ENCODE results near the gene TINAGL1.
"Not testable (repeated sequence)": the region's sequence is repeated elsewhere in the genome, so short reads cannot be mapped to it uniquely, and the experiment has no call there.

Gene TINAGL1

GRCh38 chr1:31581821-31582810 is 5.8 kb downstream of the TINAGL1 start:
- FAIRE-seq = no peak
- no peak for TF ChIP-seq SPI1 (IDR thresholded peaks at IDR 0.05; ENCODE audit: low read depth, low read length)
- no peak for TF ChIP-seq PAX5 (IDR thresholded peaks at IDR 0.05; ENCODE audit: insufficient read depth, low read length, severe bottlenecking)
- no peak for TF ChIP-seq POLR2A (IDR thresholded peaks at IDR 0.05; ENCODE audit: low read depth, low read length)
- no peak for TF ChIP-seq POU2F2 (IDR thresholded peaks at IDR 0.05; ENCODE audit: low read depth, low read length)
- no peak for TF ChIP-seq TAF1 (IDR thresholded peaks at IDR 0.05; ENCODE audit: low read depth, low read length)
- no peak for TF ChIP-seq POLR2AphosphoS5 (IDR thresholded peaks at IDR 0.05; ENCODE audit: low read depth, low read length)
- DNase-seq (ENCODE audit: insufficient read length, low spot score) = no peak

- no peak for FAIRE-seq
- TF ChIP-seq POLR2AphosphoS5 (IDR thresholded peaks at IDR 0.05; ENCODE audit: low read depth, low read length) (no peak), POU2F2 (IDR thresholded peaks at IDR 0.05; ENCODE audit: low read depth, low read length) (no peak), POLR2A (IDR thresholded peaks at IDR 0.05; ENCODE audit: low read depth, low read length) (no peak), TAF1 (IDR thresholded peaks at IDR 0.05; ENCODE audit: low read depth, low read length) (no peak)
- DNase-seq (ENCODE audit: insufficient read length, low spot score) = no peak
Observed at GRCh38 chr1:31583082-31583994, 7.0 kb downstream of the TINAGL1 start.

DNA sequence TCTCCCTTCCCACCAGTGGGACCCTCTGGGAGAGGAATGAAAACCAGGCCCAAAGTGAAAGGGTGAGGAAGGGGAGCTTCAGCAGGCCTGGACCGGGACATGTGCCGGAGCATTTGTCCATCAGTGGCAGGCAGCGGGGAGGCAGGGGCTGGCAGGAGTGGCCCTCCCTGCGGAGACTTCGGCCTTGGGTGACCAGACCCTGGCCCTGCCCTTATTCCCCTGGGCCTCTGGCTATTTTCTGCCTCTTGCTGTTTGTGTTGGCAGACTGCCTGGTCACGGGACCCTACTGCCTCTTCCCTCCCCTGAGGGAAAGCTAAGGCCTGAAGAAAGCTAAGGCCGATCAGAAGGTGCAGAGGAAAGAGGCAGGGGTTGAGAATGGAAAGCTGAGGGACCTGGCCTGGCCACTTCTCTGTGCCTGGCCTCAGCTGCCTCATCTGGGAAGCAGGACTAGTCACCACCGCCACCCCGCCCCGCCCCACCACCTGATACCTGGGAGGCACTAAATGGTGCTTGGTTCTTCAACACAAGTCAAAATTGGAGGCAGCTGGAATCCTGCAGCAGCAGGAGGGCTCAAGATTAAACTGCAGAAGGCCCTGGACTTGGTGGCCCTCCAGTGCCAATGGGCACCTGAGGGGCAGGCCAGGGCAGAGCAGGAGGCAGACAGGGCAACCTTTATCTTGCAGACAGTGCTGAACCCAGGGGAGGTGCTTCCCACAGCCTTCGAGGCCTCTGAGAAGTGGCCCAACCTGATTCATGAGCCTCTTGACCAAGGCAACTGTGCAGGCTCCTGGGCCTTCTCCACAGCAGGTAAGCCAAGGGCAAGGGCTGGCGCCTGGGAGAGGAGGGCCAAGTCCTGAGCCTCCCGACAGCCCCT is 7.9 kb downstream of the TINAGL1 start:
- TF ChIP-seq POLR2A (IDR thresholded peaks at IDR 0.05; ENCODE audit: low read depth, low read length) = no peak
- no peak for TF ChIP-seq POU2F2 (IDR thresholded peaks at IDR 0.05; ENCODE audit: low read depth, low read length)
- no peak for TF ChIP-seq POLR2AphosphoS5 (IDR thresholded peaks at IDR 0.05; ENCODE audit: low read depth, low read length)
- no peak for TF ChIP-seq PAX5 (IDR thresholded peaks at IDR 0.05; ENCODE audit: insufficient read depth, low read length, severe bottlenecking)
- TF ChIP-seq TAF1 (IDR thresholded peaks at IDR 0.05; ENCODE audit: low read depth, low read length) = no peak
- no peak for TF ChIP-seq SPI1 (IDR thresholded peaks at IDR 0.05; ENCODE audit: low read depth, low read length)
- DNase-seq (ENCODE audit: insufficient read length, low spot score) = no peak
- FAIRE-seq = no peak

GRCh38 chr1:31584869-31585735 is 8.8 kb downstream of the TINAGL1 start:
- no peak for FAIRE-seq
- TF ChIP-seq POLR2A (IDR thresholded peaks at IDR 0.05; ENCODE audit: low read depth, low read length) (no peak), SPI1 (IDR thresholded peaks at IDR 0.05; ENCODE audit: low read depth, low read length) (no peak), TAF1 (IDR thresholded peaks at IDR 0.05; ENCODE audit: low read depth, low read length) (no peak), POU2F2 (IDR thresholded peaks at IDR 0.05; ENCODE audit: low read depth, low read length) (no peak), POLR2AphosphoS5 (IDR thresholded peaks at IDR 0.05; ENCODE audit: low read depth, low read length) (no peak), PAX5 (IDR thresholded peaks at IDR 0.05; ENCODE audit: insufficient read depth, low read length, severe bottlenecking) (no peak)
- no peak for DNase-seq (ENCODE audit: insufficient read length, low spot score)

GRCh38 chr1:31585736-31586365 is 9.5 kb downstream of the TINAGL1 start:
- FAIRE-seq (no peak), DNase-seq (ENCODE audit: insufficient read length, low spot score) (no peak)
- no peak for TF ChIP-seq POLR2AphosphoS5 (IDR thresholded peaks at IDR 0.05; ENCODE audit: low read depth, low read length)
- no peak for TF ChIP-seq POU2F2 (IDR thresholded peaks at IDR 0.05; ENCODE audit: low read depth, low read length)
- TF ChIP-seq PAX5 (IDR thresholded peaks at IDR 0.05; ENCODE audit: insufficient read depth, low read length, severe bottlenecking) = no peak
- TF ChIP-seq TAF1 (IDR thresholded peaks at IDR 0.05; ENCODE audit: low read depth, low read length) = no peak
- no peak for TF ChIP-seq POLR2A (IDR thresholded peaks at IDR 0.05; ENCODE audit: low read depth, low read length)
- TF ChIP-seq SPI1 (IDR thresholded peaks at IDR 0.05; ENCODE audit: low read depth, low read length) = no peak

- TF ChIP-seq PAX5 (IDR thresholded peaks at IDR 0.05; ENCODE audit: insufficient read depth, low read length, severe bottlenecking) (no peak), POLR2A (IDR thresholded peaks at IDR 0.05; ENCODE audit: low read depth, low read length) (no peak), TAF1 (IDR thresholded peaks at IDR 0.05; ENCODE audit: low read depth, low read length) (no peak), POLR2AphosphoS5 (IDR thresholded peaks at IDR 0.05; ENCODE audit: low read depth, low read length) (no peak), POU2F2 (IDR thresholded peaks at IDR 0.05; ENCODE audit: low read depth, low read length) (no peak), SPI1 (IDR thresholded peaks at IDR 0.05; ENCODE audit: low read depth, low read length) (no peak)
- DNase-seq (ENCODE audit: insufficient read length, low spot score) (no peak), FAIRE-seq (no peak)
Observed at GRCh38 chr1:31586376-31587327, 10.3 kb downstream of the TINAGL1 start.

- DNase-seq (ENCODE audit: insufficient read length, low spot score); FAIRE-seq: not testable (repeated sequence)
Observed at GRCh38 chr1:31587328-31587699, 11.0 kb downstream of the TINAGL1 start.
